ENCODE data around the gene PPP1R14C.

DNA sequence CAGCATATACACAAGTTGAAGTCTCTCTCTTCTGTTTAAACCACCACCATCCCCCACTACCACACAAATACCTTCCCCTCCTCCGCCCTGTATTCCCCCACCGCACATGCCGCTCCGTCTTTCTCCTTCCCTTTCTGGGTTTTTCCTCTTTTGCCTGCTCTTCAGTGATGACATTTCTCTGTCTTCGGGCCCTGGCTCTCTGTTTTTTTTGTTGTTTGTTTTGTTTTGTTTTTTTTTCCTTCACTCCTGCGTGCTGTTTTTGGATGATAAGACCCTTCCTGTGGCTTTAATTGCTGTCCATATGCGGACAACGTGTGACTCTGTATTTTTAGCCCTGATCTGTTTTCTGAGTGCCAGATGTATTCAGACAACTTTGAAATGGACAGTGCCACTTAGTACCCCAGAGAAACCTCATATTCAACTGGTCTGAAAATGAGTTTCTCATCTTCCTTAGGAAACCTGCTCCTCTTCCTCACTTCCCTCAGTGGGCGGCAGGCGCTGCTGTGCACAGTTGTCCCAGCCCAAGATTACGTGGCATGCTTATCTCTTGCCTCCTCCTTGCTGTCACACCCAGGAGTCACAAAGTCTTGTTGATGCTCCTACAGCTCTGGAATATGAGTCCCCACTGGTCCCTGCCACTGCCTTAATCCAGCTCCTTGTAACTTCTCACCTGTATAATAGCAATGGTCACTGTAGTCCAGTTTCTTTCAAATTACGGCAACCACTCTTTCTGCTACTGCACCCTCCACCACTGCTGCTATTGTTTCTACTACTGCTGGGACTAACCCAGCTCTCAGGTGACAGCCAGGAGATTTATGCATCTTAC is 8.2 kb downstream of the PPP1R14C start:
- TF ChIP-seq, protein P1, sequence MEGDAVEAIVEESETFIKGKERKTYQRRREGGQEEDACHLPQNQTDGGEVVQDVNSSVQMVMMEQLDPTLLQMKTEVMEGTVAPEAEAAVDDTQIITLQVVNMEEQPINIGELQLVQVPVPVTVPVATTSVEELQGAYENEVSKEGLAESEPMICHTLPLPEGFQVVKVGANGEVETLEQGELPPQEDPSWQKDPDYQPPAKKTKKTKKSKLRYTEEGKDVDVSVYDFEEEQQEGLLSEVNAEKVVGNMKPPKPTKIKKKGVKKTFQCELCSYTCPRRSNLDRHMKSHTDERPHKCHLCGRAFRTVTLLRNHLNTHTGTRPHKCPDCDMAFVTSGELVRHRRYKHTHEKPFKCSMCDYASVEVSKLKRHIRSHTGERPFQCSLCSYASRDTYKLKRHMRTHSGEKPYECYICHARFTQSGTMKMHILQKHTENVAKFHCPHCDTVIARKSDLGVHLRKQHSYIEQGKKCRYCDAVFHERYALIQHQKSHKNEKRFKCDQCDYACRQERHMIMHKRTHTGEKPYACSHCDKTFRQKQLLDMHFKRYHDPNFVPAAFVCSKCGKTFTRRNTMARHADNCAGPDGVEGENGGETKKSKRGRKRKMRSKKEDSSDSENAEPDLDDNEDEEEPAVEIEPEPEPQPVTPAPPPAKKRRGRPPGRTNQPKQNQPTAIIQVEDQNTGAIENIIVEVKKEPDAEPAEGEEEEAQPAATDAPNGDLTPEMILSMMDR (IDR thresholded peaks at IDR 0.05) = no peak
- TF ChIP-seq POLR2A (IDR thresholded peaks at IDR 0.05) (no peak), POLR2AphosphoS5 (IDR thresholded peaks at IDR 0.05) (no peak)

Data from breast epithelium (tissue), 3 donors.